ENCODE results near the gene SEC23A. TPM values are rescaled to one million over a fixed set of nuclear protein-coding genes. Genes with fewer than 3 reads are reported as not detected.
A peak's percentile ranks its signal among the peaks of the same experiment; 100 is the strongest.
"Not testable (repeated sequence)": the region's sequence is repeated elsewhere in the genome, so short reads cannot be mapped to it uniquely, and the experiment has no call there.

The SEC23A gene
- total RNA-seq, 1 donor from 2014 or later, result 72.3 TPM

GRCh38 chr14:39091716-39092115, 11.3 kb downstream of the SEC23A start:
- no peak for DNase-seq (ENCODE audit: low spot score)

GRCh38 chr14:39090548-39091111, 12.4 kb downstream of the SEC23A start:
- DNase-seq (ENCODE audit: low spot score), result no peak

- no peak for DNase-seq (ENCODE audit: low spot score)
Observed at GRCh38 chr14:39087493-39087892, 15.5 kb downstream of the SEC23A start.

GRCh38 chr14:39085933-39086332, 17.1 kb downstream of the SEC23A start:
- no peak for DNase-seq (ENCODE audit: low spot score)

GRCh38 chr14:39083127-39083526, 19.9 kb downstream of the SEC23A start:
- DNase-seq (ENCODE audit: low spot score), result no peak

- no peak for DNase-seq (ENCODE audit: low spot score)
Observed at GRCh38 chr14:39080886-39081285, 22.1 kb downstream of the SEC23A start.

- DNase-seq (ENCODE audit: low spot score), result no peak
Observed at GRCh38 chr14:39071096-39071495, 31.9 kb downstream of the SEC23A start.

- no peak for DNase-seq (ENCODE audit: low spot score)
Observed at GRCh38 chr14:39069923-39070322, 33.1 kb downstream of the SEC23A start.

GRCh38 chr14:39069169-39069805, 33.7 kb downstream of the SEC23A start:
- DNase-seq (ENCODE audit: low spot score), result not testable (repeated sequence)

- no peak for DNase-seq (ENCODE audit: low spot score)
Observed at GRCh38 chr14:39060818-39061437, 42.1 kb downstream of the SEC23A start.

GRCh38 chr14:39055786-39056474, 47.1 kb downstream of the SEC23A start:
- no peak for DNase-seq (ENCODE audit: low spot score)

GRCh38 chr14:39052869-39053454, 50.1 kb downstream of the SEC23A start:
- DNase-seq (ENCODE audit: low spot score), result not testable (repeated sequence)

GRCh38 chr14:39050389-39050788, 52.6 kb downstream of the SEC23A start:
- DNase-seq (ENCODE audit: low spot score), result peak; percentile 17

- not testable (repeated sequence) for DNase-seq (ENCODE audit: low spot score)
Observed at GRCh38 chr14:39045889-39046288, 57.1 kb downstream of the SEC23A start.

- DNase-seq (ENCODE audit: low spot score), result no peak
Observed at GRCh38 chr14:39043352-39043943, 59.6 kb downstream of the SEC23A start.

GRCh38 chr14:39040529-39040928, 62.5 kb downstream of the SEC23A start:
- no peak for DNase-seq (ENCODE audit: low spot score)

GRCh38 chr14:39038542-39038941, 64.5 kb downstream of the SEC23A start:
- DNase-seq (ENCODE audit: low spot score), result no peak

- DNase-seq (ENCODE audit: low spot score), result no peak
Observed at GRCh38 chr14:39036760-39037159, 66.3 kb downstream of the SEC23A start.

- no peak for DNase-seq (ENCODE audit: low spot score)
Observed at GRCh38 chr14:39035336-39035735, 67.7 kb downstream of the SEC23A start.

GRCh38 chr14:39034481-39035296, 68.3 kb downstream of the SEC23A start:
- DNase-seq (ENCODE audit: low spot score), result no peak

- no peak for DNase-seq (ENCODE audit: low spot score)
Observed at GRCh38 chr14:39033371-39033770, 69.7 kb downstream of the SEC23A start.
